GM12878 (cell line): ENCODE measurements around the gene CPNE4. TPM values are rescaled to one million over a fixed set of nuclear protein-coding genes. Genes with fewer than 3 reads are reported as not detected.

Experiments
- ATAC-seq: fragments of 200-7000 bp; cut with Tn5 transposase; 3 replicates; pipeline ENCODE4 v1.9.1; 2020; ENCODE audit warnings: mild to moderate bottlenecking, moderate library complexity
- BruUV-seq: library from RNA; stranded (reverse); fragments of 400-500 nt; replicated peaks from 2 replicates; lab custom pipeline; 2021; lab: Mats Ljungman, UMichigan
- CTCF ChIA-PET: fragments of 300-600 bp; sonication (Branson Sonifier 250); formaldehyde crosslinking; extraction: SDS; loops from one replicate; lab custom pipeline; 2021; ENCODE audit warnings: inconsistent platforms; lab: Yijun Ruan, JAX
- POLR2A ChIA-PET: fragments of 350-600 bp; formaldehyde crosslinking; extraction: SDS; loops from one replicate; lab custom pipeline; 2021; ENCODE audit warnings: inconsistent platforms; lab: Charles Lee
- RAD21 ChIA-PET: fragments of 300-600 bp; sonication (Branson Sonifier 250); formaldehyde crosslinking; loops from one replicate; lab custom pipeline; 2023; ENCODE audit warnings: antibody characterized with exemption; ENCODE audit not compliant: unreplicated experiment; lab: Charles Lee
- SMC1A ChIA-PET: fragments of 300-600 bp; sonication (Branson Sonifier 250); formaldehyde crosslinking; loops from one replicate; lab custom pipeline; 2023; ENCODE audit not compliant: unreplicated experiment, uncharacterized antibody; lab: Charles Lee
- DNase-seq: peaks from one replicate; pipeline ENCODE4 v3.0.0-alpha.2; 2011; ENCODE audit warnings: low read depth, low spot score
- FAIRE-seq: peaks from 3 replicates; lab custom pipeline; 2011; peaks lifted over from hg19 to GRCh38; lab: Jason Lieb, UNC
- H2AFZ ChIP-seq: 2 replicates; pipeline ENCODE4 v1.6.0; 2011; ENCODE audit warnings: low read depth, low read length, control low read depth; ENCODE audit not compliant: control insufficient read depth
- H3K27ac ChIP-seq: 2 replicates; pipeline ENCODE4 v1.5.1; 2011; ENCODE audit warnings: control low read depth; ENCODE audit not compliant: control insufficient read depth, insufficient read depth
- H3K27me3 ChIP-seq, 2 experiments: replicated peaks in 1 of 2; 2 replicates each; pipeline versions ENCODE4 v1.6.0 to v1.6.1; 2011; ENCODE audit warnings: low read length in 1 of 2; ENCODE audit not compliant: control insufficient read depth in 2 of 2, insufficient read depth in 2 of 2
- H3K36me3 ChIP-seq, 2 experiments: 2 replicates each; pipeline ENCODE4 v1.5.1; 2011; ENCODE audit warnings: low read length in 1 of 2; ENCODE audit not compliant: control insufficient read depth in 2 of 2, insufficient read depth in 2 of 2
- H3K4me1 ChIP-seq: 2 replicates; pipeline ENCODE4 v1.6.1; 2011; ENCODE audit warnings: mild to moderate bottlenecking, low read length, moderate library complexity, mixed read lengths; ENCODE audit not compliant: control insufficient read depth, insufficient read depth
- H3K4me2 ChIP-seq: 2 replicates; pipeline ENCODE4 v1.6.0; 2011; ENCODE audit warnings: control low read depth; ENCODE audit not compliant: control insufficient read depth, insufficient read depth
- H3K4me3 ChIP-seq: fragments of 200-600 bp; sonication (generic); 2 replicates; pipeline ENCODE4 v1.5.1; 2016
- H3K79me2 ChIP-seq: 2 replicates; pipeline ENCODE4 v1.6.0; 2011; ENCODE audit warnings: low read length; ENCODE audit not compliant: control insufficient read depth, insufficient read depth
- H3K9ac ChIP-seq: 2 replicates; pipeline ENCODE4 v1.8.0; 2011; ENCODE audit warnings: low read length, control low read depth, mixed read lengths; ENCODE audit not compliant: control insufficient read depth, insufficient read depth
- H3K9me3 ChIP-seq: replicated peaks from 3 replicates; pipeline ENCODE4 v1.5.1; 2011; ENCODE audit warnings: mild to moderate bottlenecking, low read length; ENCODE audit not compliant: control insufficient read depth, insufficient read depth
- H4K20me1 ChIP-seq: 2 replicates; pipeline ENCODE4 v1.6.0; 2011; ENCODE audit not compliant: control insufficient read depth, insufficient read depth
- CEBPB ChIP-seq, 2 experiments: fragments of 150-350 bp in 1 of 2; IDR thresholded peaks; 2 replicates each; pipeline ENCODE4 v1.6.1; 2012 to 2014; ENCODE audit warnings: low read depth in 2 of 2, low read length in 2 of 2, borderline replicate concordance in 1 of 2, inconsistent platforms in 1 of 2
- GABPA ChIP-seq: IDR thresholded peaks from 2 replicates; pipeline ENCODE4 v1.6.1; 2014; ENCODE audit warnings: antibody characterized with exemption, low read depth, mild to moderate bottlenecking, inconsistent platforms
- HSF1 ChIP-seq: fragments of 150-350 bp; IDR thresholded peaks from 2 replicates; pipeline ENCODE4 v1.6.1; 2014; ENCODE audit warnings: mild to moderate bottlenecking, low read depth, low read length
- MEF2A ChIP-seq: IDR thresholded peaks from 2 replicates; pipeline ENCODE4 v1.6.1; 2011; ENCODE audit warnings: low read depth, mild to moderate bottlenecking, low read length, moderate library complexity; ENCODE audit not compliant: insufficient read depth
- NKRF ChIP-seq: fragments of 450-650 bp; conservative IDR thresholded peaks from 2 replicates; pipeline ENCODE4 v1.6.1; 2017; ENCODE audit warnings: mild to moderate bottlenecking, moderate library complexity
- NR2C2 ChIP-seq: IDR thresholded peaks from 2 replicates; pipeline ENCODE4 v1.6.1; 2011; ENCODE audit warnings: borderline replicate concordance, low read depth; ENCODE audit not compliant: control insufficient read depth, insufficient read length
- NR2F1 ChIP-seq: fragments of 450-650 bp; conservative IDR thresholded peaks from 2 replicates; pipeline ENCODE4 v1.6.1; 2017; ENCODE audit warnings: mild to moderate bottlenecking
- PAX5 ChIP-seq: IDR thresholded peaks from 2 replicates; pipeline ENCODE4 v1.6.1; 2011; ENCODE audit warnings: low read depth, low read length, borderline replicate concordance
- POLR2A ChIP-seq: IDR thresholded peaks from 2 replicates; pipeline ENCODE4 v1.6.1; 2011; ENCODE audit warnings: low read depth, mild to moderate bottlenecking, low read length
- POLR2AphosphoS5 ChIP-seq: IDR thresholded peaks from 2 replicates; pipeline ENCODE4 v1.6.1; 2011; ENCODE audit warnings: mild to moderate bottlenecking, low read length, inconsistent platforms
- RAD51 ChIP-seq: fragments of 450-650 bp; IDR thresholded peaks from 2 replicates; pipeline ENCODE4 v1.6.1; 2016; ENCODE audit warnings: moderate library complexity, mild to moderate bottlenecking, inconsistent platforms
- RUNX3 ChIP-seq: IDR thresholded peaks from 2 replicates; pipeline ENCODE4 v1.6.1; 2012; ENCODE audit warnings: low read length, inconsistent platforms
- SPI1 ChIP-seq: IDR thresholded peaks from 2 replicates; pipeline ENCODE4 v1.6.1; 2011; ENCODE audit warnings: low read depth, mild to moderate bottlenecking, low read length, moderate library complexity, borderline replicate concordance; ENCODE audit not compliant: insufficient read depth
- WRNIP1 ChIP-seq: IDR thresholded peaks from 2 replicates; pipeline ENCODE4 v1.6.1; 2011; ENCODE audit warnings: low read depth, low read length, improper control_type of control experiment, borderline replicate concordance
- YBX1 ChIP-seq: fragments of 450-650 bp; IDR thresholded peaks from 2 replicates; pipeline ENCODE4 v1.6.1; 2016; ENCODE audit warnings: antibody characterized with exemption
- WGBS: methylation state at CpG from one replicate; pipeline ENCODE4 v1.1.6; 2016; ENCODE audit warnings: low lambda C conversion rate; ENCODE audit not compliant: insufficient replicate concordance, insufficient coverage; ENCODE audit errors: missing lambda C conversion rate; 5-methylcytosine and 5-hydroxymethylcytosine counted together
- in situ Hi-C: fragments of 300-500 bp; cut with MboI; formaldehyde crosslinking; loops from 9 replicates; pipeline ENCODE4 v1.14.3; 2018; ENCODE audit warnings: mixed read lengths
- intact Hi-C: fragments of 100-400 bp; cut with micrococcal nuclease; formaldehyde crosslinking; loops from one replicate; pipeline ENCODE4 v1.14.2; 2022; ENCODE audit not compliant: unreplicated experiment
- polyA plus RNA-seq, 11 experiments: library from polyadenylated mRNA; depleted of rRNA in 4 of 11; unstranded in 6 of 11; stranded (reverse) in 5 of 11; fragments of >200 nt; fragmentation: Nextera tagmentation in 4 of 11; fragmentation: Illumina TruSeq in 1 of 11; extraction: Ambion mirVana in 4 of 11; extraction: Trizol in 1 of 11; gene quantifications; 1 replicate in 1 of 11; 2 replicates in 10 of 11; pipeline versions ENCODE4 v1.2.1 to v1.2.3, GENCODE V29; 2011 to 2016; ENCODE audit warnings: inconsistent platforms in 2 of 11, missing spikeins in 2 of 11, low read depth in 1 of 11
- total RNA-seq, 4 experiments: library from RNA; depleted of rRNA in 3 of 4; stranded (reverse); fragments of >200 nt in 3 of 4; fragmentation: Illumina TruSeq in 1 of 4; extraction: Trizol in 1 of 4; gene quantifications; 2 replicates each; pipeline versions ENCODE4 v1.2.1 to v1.2.3, GENCODE V29; 2013 to 2021

CPNE4 gene
- total and polyA plus RNA-seq, 10 of the 15 experiments (the other 5 are each of a cell fraction or from before 2014, with no cell fraction given): 0.17 to 1.9 (median 0.48) TPM; not detected in 1

- Histone ChIP-seq H3K27ac (no peak overlapping the region), H3K4me3 (no peak overlapping the region), H3K27me3 (no peaks in the 10 kb centered on the region), H3K4me1 (no peaks in the 10 kb centered on the region), H4K20me1 (no peaks in the 10 kb centered on the region), H3K36me3 (no peaks in the 10 kb centered on the region), H3K9ac (no peak overlapping the region), H3K9me3 (no peaks in the 10 kb centered on the region), H3K79me2 (no peaks in the 10 kb centered on the region), H2AFZ (no peak overlapping the region), H3K4me2 (no peak overlapping the region)
- RAD21 ChIA-PET: no interaction called here
- DNase-seq (no peak), FAIRE-seq (no peak), ATAC-seq (no peak)
- intact Hi-C loops: no loop called here
- CTCF ChIA-PET: no interaction called here
- POLR2A ChIA-PET: no interaction called here
- TF ChIP-seq CEBPB (IDR thresholded peaks at IDR 0.05; ENCODE audit: borderline replicate concordance in 1 of 2, low read depth in 2 of 2, low read length in 2 of 2): no peak
- no peak for TF ChIP-seq PAX5
- no peak for TF ChIP-seq NR2F1
- no peak for TF ChIP-seq SPI1
- WGBS: 0% methylated on average over 1 of the region's 1 CpG
- SMC1A ChIA-PET: interaction anchor here (0.6 to 1.1 kb wide), 3 partner anchors 14 to 293 kb away, joined by 3 to 4 read pairs (median 3); no protein-coding TSS in a partner anchor
- in situ Hi-C loops: no loop called here
- no TSS peak for BruUV-seq
Observed at GRCh38 chr3:131901686-131902085, 133.1 kb downstream of the CPNE4 start.

GRCh38 chr3:131900891-131901290 lies 133.9 kb downstream of the CPNE4 start:
- RAD21 ChIA-PET: no interaction called here
- intact Hi-C loops: no loop called here

More at GRCh38 chr3:131900891-131901290, 133.9 kb downstream of the CPNE4 start:
- ATAC-seq (no peak), DNase-seq (no peak), FAIRE-seq (no peak)
- ChIA-PET SMC1A (interaction anchor here (1.0 to 1.1 kb wide), 3 partner anchors 13 to 60 kb away, joined by 3 to 4 read pairs (median 3); no protein-coding TSS in a partner anchor), POLR2A (no interaction called here), CTCF (no interaction called here)
- no TSS peak for BruUV-seq
- H3K27ac ChIP-seq: no peak overlapping the region
- TF ChIP-seq RAD51 (no peak), POLR2A (no peak), YBX1 (no peak), NR2C2 (no peak), GABPA (no peak), MEF2A (no peak), NKRF (no peak), RUNX3 (no peak), HSF1 (no peak), POLR2AphosphoS5 (no peak), WRNIP1 (no peak)
- no peaks in the 10 kb centered on the region for H3K4me1 ChIP-seq
- H3K9ac ChIP-seq: no peak overlapping the region
- H3K36me3 ChIP-seq: no peaks in the 10 kb centered on the region
- H3K79me2 ChIP-seq: no peaks in the 10 kb centered on the region
- H4K20me1 ChIP-seq: no peaks in the 10 kb centered on the region
- WGBS: 0% methylated on average over 1 of the region's 1 CpG
- no peak overlapping the region for H3K4me3 ChIP-seq
- no peak overlapping the region for H2AFZ ChIP-seq
- H3K27me3 ChIP-seq: no peaks in the 10 kb centered on the region
- H3K4me2 ChIP-seq: no peak overlapping the region
- in situ Hi-C loops: no loop called here
- no peaks in the 10 kb centered on the region for H3K9me3 ChIP-seq
